Measurements from ENCODE around the gene IRF6. TPM values are rescaled to one million over a fixed set of nuclear protein-coding genes. Genes with fewer than 3 reads are reported as not detected.

Gene IRF6
- polyA plus RNA-seq, 1 of the 3 experiments (the other 2 are of a cell fraction): 0.94 TPM

- H3K4me2 ChIP-seq: no peak overlapping the region
- POLR2A ChIA-PET: no interaction called here
- no peak overlapping the region for H3K9ac ChIP-seq
- H3F3A ChIP-seq (replicated peaks; ENCODE audit: insufficient read depth): no peaks in the 10 kb centered on the region
- no peaks in the 10 kb centered on the region for H3K27me3 ChIP-seq (ENCODE audit: insufficient read depth)
- no peaks in the 10 kb centered on the region for H3K9me3 ChIP-seq
- no peak overlapping the region for H2AFZ ChIP-seq (ENCODE audit: low read depth)
- no peaks in the 10 kb centered on the region for H3K79me2 ChIP-seq (ENCODE audit: insufficient read depth)
- TF ChIP-seq FOSL2 (IDR thresholded peaks at IDR 0.05; ENCODE audit: borderline replicate concordance, low read depth) (no peak), SMC3 (IDR thresholded peaks at IDR 0.05; ENCODE audit: low read depth, low read length) (no peak), ZBTB33 (IDR thresholded peaks at IDR 0.05; ENCODE audit: borderline replicate concordance, low read depth) (no peak), RXRA (IDR thresholded peaks at IDR 0.05; ENCODE audit: borderline replicate concordance, low read depth) (no peak), EZH2phosphoT487 (IDR thresholded peaks at IDR 0.05; ENCODE audit: borderline replicate concordance, low read depth) (no peak), JUND (IDR thresholded peaks at IDR 0.05) (no peak), FOXJ3 (CRISPR knock-in tag; IDR thresholded peaks at IDR 0.05) (no peak), TCF12 (IDR thresholded peaks at IDR 0.05) (no peak), ELF1 (IDR thresholded peaks at IDR 0.05) (no peak), EP300 (IDR thresholded peaks at IDR 0.05; ENCODE audit: borderline replicate concordance in 1 of 2, low read depth in 1 of 2, low read length in 1 of 2) (no peak), RFX5 (IDR thresholded peaks at IDR 0.05; ENCODE audit: low read length) (no peak), GATA2 (CRISPR knock-in tag; IDR thresholded peaks at IDR 0.05) (no peak)
- H3K4me1 ChIP-seq (ENCODE audit: control insufficient read depth in 1 of 2, insufficient read depth in 2 of 2, low read depth in 1 of 2, low read length in 1 of 2): peaks cover 0 to 6% of the 10 kb centered on the region in 2 experiments; a peak in 1 of 4 replicates
- H3K4me3 ChIP-seq (ENCODE audit: low read depth in 2 of 2, low read length in 1 of 2): no peak overlapping the region
- H3K27ac ChIP-seq (ENCODE audit: low read depth in 2 of 2, low read length in 1 of 2): no peak overlapping the region
- whole genome bisulfite sequencing (ENCODE audit: low lambda C conversion rate): 56% methylated on average over 3 of the region's 3 CpGs
- H3K9me2 ChIP-seq: no peaks in the 10 kb centered on the region
- no peak for DNase-seq
- H4K20me1 ChIP-seq (ENCODE audit: insufficient read depth): no peaks in the 10 kb centered on the region
- no peaks in the 10 kb centered on the region for H3K36me3 ChIP-seq (replicated peaks in 1 of 2; ENCODE audit: control insufficient read depth in 1 of 2, insufficient read depth in 2 of 2, low read length in 1 of 2)
- CTCF ChIA-PET: no interaction called here
Measured at GRCh38 chr1:209816923-209817322, 11.0 kb upstream of the IRF6 start.

GRCh38 chr1:209815931-209816341 lies 10.0 kb upstream of the IRF6 start:
- H3K9ac ChIP-seq: no peak overlapping the region
- 79% methylated on average over 6 of the region's 6 CpGs for WGBS (ENCODE audit: low lambda C conversion rate)
- TF ChIP-seq FOXM1 (IDR thresholded peaks at IDR 0.05; ENCODE audit: low read depth) (no peak), POLR2AphosphoS5 (IDR thresholded peaks at IDR 0.05; ENCODE audit: low read depth, low read length) (no peak), SMC3 (IDR thresholded peaks at IDR 0.05; ENCODE audit: low read depth, low read length) (no peak), TCF12 (IDR thresholded peaks at IDR 0.05) (no peak), TAF1 (IDR thresholded peaks at IDR 0.05; ENCODE audit: borderline replicate concordance, low read depth, low read length) (no peak), USF2 (IDR thresholded peaks at IDR 0.05; ENCODE audit: borderline replicate concordance, low read depth, low read length) (no peak), RXRA (IDR thresholded peaks at IDR 0.05; ENCODE audit: borderline replicate concordance, low read depth) (no peak), EP300 (IDR thresholded peaks at IDR 0.05; ENCODE audit: borderline replicate concordance in 1 of 2, low read depth in 1 of 2, low read length in 1 of 2) (no peak), CHD2 (IDR thresholded peaks at IDR 0.05; ENCODE audit: low read length, partially characterized antibody) (no peak), SIN3A (IDR thresholded peaks at IDR 0.05; ENCODE audit: borderline replicate concordance, low read depth, low read length) (no peak), TEAD4 (IDR thresholded peaks at IDR 0.05; ENCODE audit: borderline replicate concordance, insufficient read depth) (no peak), RCOR1 (IDR thresholded peaks at IDR 0.05; ENCODE audit: low read length) (no peak), JUND (IDR thresholded peaks at IDR 0.05) (no peak)
- TF ChIP-seq, protein P1, sequence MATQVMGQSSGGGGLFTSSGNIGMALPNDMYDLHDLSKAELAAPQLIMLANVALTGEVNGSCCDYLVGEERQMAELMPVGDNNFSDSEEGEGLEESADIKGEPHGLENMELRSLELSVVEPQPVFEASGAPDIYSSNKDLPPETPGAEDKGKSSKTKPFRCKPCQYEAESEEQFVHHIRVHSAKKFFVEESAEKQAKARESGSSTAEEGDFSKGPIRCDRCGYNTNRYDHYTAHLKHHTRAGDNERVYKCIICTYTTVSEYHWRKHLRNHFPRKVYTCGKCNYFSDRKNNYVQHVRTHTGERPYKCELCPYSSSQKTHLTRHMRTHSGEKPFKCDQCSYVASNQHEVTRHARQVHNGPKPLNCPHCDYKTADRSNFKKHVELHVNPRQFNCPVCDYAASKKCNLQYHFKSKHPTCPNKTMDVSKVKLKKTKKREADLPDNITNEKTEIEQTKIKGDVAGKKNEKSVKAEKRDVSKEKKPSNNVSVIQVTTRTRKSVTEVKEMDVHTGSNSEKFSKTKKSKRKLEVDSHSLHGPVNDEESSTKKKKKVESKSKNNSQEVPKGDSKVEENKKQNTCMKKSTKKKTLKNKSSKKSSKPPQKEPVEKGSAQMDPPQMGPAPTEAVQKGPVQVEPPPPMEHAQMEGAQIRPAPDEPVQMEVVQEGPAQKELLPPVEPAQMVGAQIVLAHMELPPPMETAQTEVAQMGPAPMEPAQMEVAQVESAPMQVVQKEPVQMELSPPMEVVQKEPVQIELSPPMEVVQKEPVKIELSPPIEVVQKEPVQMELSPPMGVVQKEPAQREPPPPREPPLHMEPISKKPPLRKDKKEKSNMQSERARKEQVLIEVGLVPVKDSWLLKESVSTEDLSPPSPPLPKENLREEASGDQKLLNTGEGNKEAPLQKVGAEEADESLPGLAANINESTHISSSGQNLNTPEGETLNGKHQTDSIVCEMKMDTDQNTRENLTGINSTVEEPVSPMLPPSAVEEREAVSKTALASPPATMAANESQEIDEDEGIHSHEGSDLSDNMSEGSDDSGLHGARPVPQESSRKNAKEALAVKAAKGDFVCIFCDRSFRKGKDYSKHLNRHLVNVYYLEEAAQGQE (IDR thresholded peaks at IDR 0.05; ENCODE audit: low read depth, low read length): no peak
- TF ChIP-seq, protein P2, sequence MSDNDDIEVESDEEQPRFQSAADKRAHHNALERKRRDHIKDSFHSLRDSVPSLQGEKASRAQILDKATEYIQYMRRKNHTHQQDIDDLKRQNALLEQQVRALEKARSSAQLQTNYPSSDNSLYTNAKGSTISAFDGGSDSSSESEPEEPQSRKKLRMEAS (IDR thresholded peaks at IDR 0.05; ENCODE audit: low read depth): no peak

More at GRCh38 chr1:209815931-209816341, 10.0 kb upstream of the IRF6 start:
- no peaks in the 10 kb centered on the region for H4K20me1 ChIP-seq (ENCODE audit: insufficient read depth)
- no peak for DNase-seq
- H3F3A ChIP-seq (replicated peaks; ENCODE audit: insufficient read depth): no peaks in the 10 kb centered on the region
- ChIA-PET POLR2A (interaction anchor here (1.0 kb wide), 1 partner anchor 12 kb away, joined by 3 read pairs; the partner anchor contains the start of gene UTP25), CTCF (interaction anchor here (0.7 to 1.4 kb wide), 4 partner anchors 9 to 247 kb away, joined by 3 to 4 read pairs (median 4); partner anchors contain the start of gene UTP25)
- peak overlapping the region; percentile 78; the same call in 1 of the 2 replicates for H2AFZ ChIP-seq (ENCODE audit: low read depth)
- H3K4me3 ChIP-seq (ENCODE audit: low read depth in 2 of 2, low read length in 1 of 2): no peak overlapping the region
- peaks cover 0 to 8% of the 10 kb centered on the region in 2 experiments; a peak in 2 of 4 replicates for H3K4me1 ChIP-seq (ENCODE audit: control insufficient read depth in 1 of 2, insufficient read depth in 2 of 2, low read depth in 1 of 2, low read length in 1 of 2)
- H3K27ac ChIP-seq (ENCODE audit: low read depth in 2 of 2, low read length in 1 of 2): no peak overlapping the region
- H3K27me3 ChIP-seq (ENCODE audit: insufficient read depth): no peaks in the 10 kb centered on the region
- H3K79me2 ChIP-seq (ENCODE audit: insufficient read depth): no peaks in the 10 kb centered on the region
- H3K4me2 ChIP-seq: no peak overlapping the region
- H3K36me3 ChIP-seq (replicated peaks in 1 of 2; ENCODE audit: control insufficient read depth in 1 of 2, insufficient read depth in 2 of 2, low read length in 1 of 2): no peaks in the 10 kb centered on the region
- no peaks in the 10 kb centered on the region for H3K9me2 ChIP-seq
- no peaks in the 10 kb centered on the region for H3K9me3 ChIP-seq
